GM19035 (cell line): ENCODE results near the gene ZNF786.
A peak's percentile ranks its signal among the peaks of the same experiment; 100 is the strongest.
"Not testable (repeated sequence)": the region's sequence is repeated elsewhere in the genome, so short reads cannot be mapped to it uniquely, and the experiment has no call there.

Source experiments
- ATAC-seq: cut with Tn5 transposase; IDR thresholded peaks from one replicate; pipeline ENCODE4 v1.9.1; 2021; ENCODE audit not compliant: unreplicated experiment

The ZNF786 gene

DNA sequence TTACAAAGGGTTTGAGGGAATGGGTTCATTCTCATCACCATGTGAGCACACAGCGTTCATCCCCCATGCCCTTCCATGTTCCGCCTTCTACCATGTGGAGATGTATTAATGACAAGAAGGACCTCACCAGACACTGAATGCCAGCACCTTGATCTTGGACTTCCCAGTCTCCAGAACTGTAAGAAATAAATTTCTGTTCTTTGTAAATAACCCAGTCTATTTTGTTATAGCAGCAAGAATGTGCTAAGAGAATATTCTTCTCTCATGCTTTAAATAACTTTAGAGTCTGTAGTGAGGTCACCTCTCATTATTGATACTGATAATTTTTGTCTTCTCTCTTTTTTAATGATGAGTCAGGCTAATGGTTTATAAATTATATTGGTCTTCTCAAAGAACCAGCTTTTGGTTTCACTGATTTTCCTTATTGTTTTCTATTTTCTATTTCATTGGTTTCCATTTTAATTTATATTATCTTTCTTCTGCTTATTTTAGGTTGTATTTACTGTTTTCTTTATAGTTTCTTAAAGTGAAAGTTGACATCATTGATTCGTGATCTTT, 59.1 kb downstream of the ZNF786 start:
- ATAC-seq = no peak

DNA sequence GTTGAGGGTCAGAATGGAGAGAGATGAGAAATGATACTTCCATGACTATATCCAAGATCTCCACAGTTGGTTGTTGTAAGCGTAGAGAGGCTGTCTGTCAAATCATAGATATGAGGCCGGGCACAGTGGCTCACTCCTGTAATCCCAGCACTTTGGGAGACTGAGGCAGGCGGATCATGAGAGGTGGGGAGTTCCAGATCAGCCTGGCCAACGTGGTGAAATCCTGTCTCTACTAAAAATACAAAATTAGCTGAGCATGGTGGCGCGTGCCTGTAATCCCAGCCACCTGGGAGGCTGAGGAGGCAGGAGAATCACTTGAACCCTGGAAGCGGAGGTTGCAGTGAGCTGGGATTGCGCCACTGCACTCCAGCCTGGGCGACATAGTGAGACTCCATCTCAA, 60.1 kb downstream of the ZNF786 start:
- ATAC-seq = not testable (repeated sequence)

DNA sequence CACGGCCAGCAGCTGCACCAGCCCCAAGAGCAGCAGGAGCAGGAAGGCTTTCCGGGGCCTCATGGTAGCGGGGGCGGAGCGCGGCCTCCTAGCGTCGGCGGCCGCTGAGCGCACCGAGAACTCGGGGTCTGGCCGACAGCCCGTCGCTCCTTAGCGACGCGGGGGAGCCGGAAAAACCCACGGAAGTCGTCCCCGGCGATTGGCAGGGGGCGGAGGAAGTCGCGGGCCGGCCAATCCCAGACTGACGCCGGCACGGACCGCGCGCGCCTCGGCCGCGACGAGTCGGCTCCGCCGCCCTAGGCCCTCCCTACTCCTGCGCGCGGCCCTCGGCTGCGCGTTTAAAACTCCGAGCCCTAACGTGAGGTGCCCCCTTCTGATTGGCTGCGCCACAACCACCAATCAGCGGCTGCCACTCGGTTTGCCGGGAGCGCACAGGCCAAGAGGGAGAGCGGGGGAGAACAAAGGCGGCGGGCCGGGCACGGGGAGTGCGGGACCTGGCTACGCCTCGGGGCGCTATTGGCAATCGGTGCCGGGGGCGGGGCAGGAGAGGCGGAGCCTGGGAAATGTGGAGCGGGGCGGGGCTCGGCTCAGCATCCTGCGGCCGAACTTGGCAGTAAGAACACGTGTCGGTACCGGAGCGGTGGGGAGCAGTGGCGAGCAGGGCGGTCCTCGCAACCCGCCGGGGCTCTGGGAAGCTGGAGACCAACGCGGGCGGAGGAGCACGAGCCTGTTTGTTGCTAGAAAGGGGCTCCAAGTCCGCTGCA, 62.0 kb downstream of the ZNF786 start, which contains the start of gene PDIA4:
Gene PDIA4, minus strand, starts transcription at position 160 of the 764 bp plus-strand sequence. Its CDS starts 97 bp downstream, at position 63.
- peak; percentile 89 for ATAC-seq

DNA sequence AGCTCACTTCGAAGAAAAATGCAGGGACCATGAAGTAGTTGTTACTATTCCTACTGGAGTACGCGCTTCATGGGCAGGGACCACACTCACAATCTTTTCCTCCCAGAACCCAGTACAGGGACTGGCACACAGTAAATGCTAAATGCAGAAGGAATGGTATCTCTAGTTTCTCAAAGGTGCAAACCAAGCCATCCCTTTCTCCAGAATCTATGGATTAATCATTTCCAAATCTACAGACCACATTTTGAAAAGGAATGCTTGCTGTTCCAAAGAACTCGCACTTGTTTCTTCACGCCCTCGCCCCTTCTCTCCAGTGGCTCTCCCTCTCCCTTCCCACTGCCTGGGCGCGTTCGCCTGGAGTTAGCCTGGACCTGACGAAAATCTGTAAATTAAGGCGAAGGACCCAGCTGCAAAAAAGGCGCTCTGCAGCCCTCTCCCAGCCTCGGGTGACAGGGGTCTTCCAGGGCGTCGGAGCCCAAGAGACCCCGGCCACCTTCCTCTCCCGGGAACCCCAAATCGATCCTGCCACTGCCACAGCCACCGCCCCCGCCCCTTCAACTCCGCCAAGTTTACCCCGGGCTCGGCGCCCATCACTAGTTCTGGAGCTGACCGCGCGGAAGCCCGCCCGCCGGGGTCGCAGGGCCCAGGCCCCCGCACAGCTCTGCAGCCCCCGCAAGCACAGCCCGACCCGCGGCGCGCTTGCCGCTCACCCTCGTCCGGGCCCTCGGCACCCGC, 62.7 kb downstream of the ZNF786 start:
- ATAC-seq = no peak

DNA sequence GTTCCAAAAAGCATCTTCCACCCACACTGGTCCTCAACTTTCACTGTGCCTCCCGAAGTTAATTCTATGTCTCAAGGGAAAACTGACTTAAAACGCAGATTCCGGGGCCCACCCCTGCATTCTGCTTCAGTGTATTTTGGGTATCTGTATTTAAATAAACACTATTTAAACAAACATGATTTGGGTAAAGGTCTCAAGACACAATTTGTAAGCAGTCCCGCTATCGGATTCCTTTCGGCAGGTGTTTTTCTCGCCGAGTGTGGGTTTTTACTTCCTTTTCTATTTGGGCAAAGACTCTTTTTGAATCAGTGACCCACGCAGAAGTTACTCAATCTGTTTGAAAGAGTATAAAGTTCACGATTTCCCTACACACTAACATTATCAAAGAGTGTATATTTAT, 63.5 kb downstream of the ZNF786 start:
- no peak for ATAC-seq

- ATAC-seq = no peak
These were observed 66.9 kb downstream of the ZNF786 start for GRCh38 chr7:149023662-149024061.

DNA sequence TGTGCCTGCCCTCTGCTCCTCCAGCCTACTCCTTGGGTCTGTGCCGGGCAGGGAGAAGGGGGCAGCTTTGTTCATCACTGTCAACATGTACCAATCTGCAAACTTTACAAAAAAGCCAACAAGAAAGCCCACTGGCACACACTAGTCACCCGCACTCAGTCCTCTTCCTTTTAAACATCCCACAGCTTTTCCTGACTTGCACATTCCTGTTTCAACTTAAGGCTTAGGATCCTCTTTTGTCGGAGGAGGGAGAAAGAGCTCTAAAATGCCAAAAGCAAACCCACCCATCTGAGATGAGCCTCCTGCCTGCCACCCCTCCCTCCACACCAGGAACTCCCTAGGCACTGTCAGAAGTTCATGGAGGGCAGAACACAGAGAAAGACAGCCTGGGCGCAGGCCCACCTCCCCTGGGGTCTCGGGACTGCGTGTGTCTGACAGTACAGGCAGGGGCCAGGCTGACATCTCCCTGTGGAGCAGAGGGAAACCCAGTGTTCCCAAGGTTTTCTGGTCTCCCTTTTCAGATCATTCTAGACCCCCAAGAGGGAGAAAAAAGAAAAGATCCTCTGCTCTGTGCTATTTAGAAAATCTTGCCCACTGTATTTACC, 67.7 kb downstream of the ZNF786 start:
- no peak for ATAC-seq

DNA sequence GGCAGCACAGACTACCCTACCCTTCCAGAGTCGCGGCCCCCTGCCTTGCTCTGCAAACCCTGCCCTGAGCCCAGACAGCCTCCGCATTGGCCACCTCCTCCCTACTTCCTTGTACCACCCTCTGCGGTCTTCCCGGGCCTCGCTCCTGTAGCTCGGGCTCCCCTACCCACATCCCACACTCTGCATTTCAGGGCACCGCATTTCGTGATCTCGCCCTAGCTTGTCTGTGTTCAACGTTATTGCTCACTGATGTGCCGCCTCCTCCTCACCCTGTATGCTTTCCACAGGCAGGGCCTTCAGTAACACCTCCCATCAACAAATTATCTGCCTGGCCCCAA, 68.8 kb downstream of the ZNF786 start:
- ATAC-seq = no peak

GRCh38 chr7:149020483-149020882, 70.0 kb downstream of the ZNF786 start:
- ATAC-seq = no peak
